PC-3 (cell line): ENCODE measurements around the gene CNTN2. TPM values are rescaled to one million over a fixed set of nuclear protein-coding genes. Genes with fewer than 3 reads are reported as not detected.

Experiments
- ATAC-seq: fragments of 200-7000 bp; cut with Tn5 transposase; 2 replicates; pipeline ENCODE4 v1.9.1; 2020; ENCODE audit warnings: mild to moderate bottlenecking, moderate library complexity
- BruUV-seq: library from RNA; stranded (reverse); fragments of 400-500 nt; replicated peaks from 2 replicates; lab custom pipeline; 2021; lab: Mats Ljungman, UMichigan
- CTCF ChIA-PET: fragments of 300-600 bp; sonication (Branson Sonifier 250); formaldehyde crosslinking; loops from one replicate; lab custom pipeline; 2022; ENCODE audit warnings: antibody characterized with exemption; lab: Charles Lee
- POLR2A ChIA-PET: fragments of 300-600 bp; sonication (Branson Sonifier 250); formaldehyde crosslinking; loops from one replicate; lab custom pipeline; 2022; ENCODE audit warnings: antibody characterized with exemption; ENCODE audit not compliant: unreplicated experiment; lab: Charles Lee
- DNase-seq: peaks from one replicate; pipeline ENCODE4 v3.0.0-alpha.2; 2015
- H2AFZ ChIP-seq: fragments of 300-600 bp; sonication (generic); 2 replicates; pipeline ENCODE4 v1.6.0; 2016; ENCODE audit warnings: antibody characterized with exemption, low read length
- H3F3A ChIP-seq: fragments of 300-600 bp; sonication (generic); one replicate; pipeline ENCODE4 v1.6.0; 2017; ENCODE audit warnings: antibody characterized with exemption, low read length, control low read depth, mild to moderate bottlenecking; ENCODE audit not compliant: unreplicated experiment
- H3K27ac ChIP-seq: fragments of 300-600 bp; sonication (generic); 2 replicates; pipeline ENCODE4 v1.5.1; 2016; ENCODE audit warnings: mild to moderate bottlenecking, low read length
- H3K27me3 ChIP-seq: fragments of 300-600 bp; sonication (generic); 2 replicates; pipeline ENCODE4 v1.6.1; 2016; ENCODE audit warnings: low read length, mixed read lengths
- H3K36me3 ChIP-seq: fragments of 300-600 bp; sonication (generic); 2 replicates; pipeline ENCODE4 v1.6.1; 2016; ENCODE audit warnings: low read depth, mixed run types, low read length, mixed read lengths
- H3K4me1 ChIP-seq: fragments of 300-600 bp; sonication (generic); 2 replicates; pipeline ENCODE4 v1.5.1; 2016; ENCODE audit warnings: low read length; ENCODE audit not compliant: insufficient read depth
- H3K4me2 ChIP-seq: fragments of 300-600 bp; sonication (generic); 2 replicates; pipeline ENCODE4 v1.6.0; 2016; ENCODE audit warnings: low read length
- H3K4me3 ChIP-seq: fragments of 300-600 bp; sonication (generic); 2 replicates; pipeline ENCODE4 v1.5.1; 2016; ENCODE audit warnings: mild to moderate bottlenecking, low read length, mixed read lengths
- H3K79me2 ChIP-seq: fragments of 300-600 bp; sonication (generic); 2 replicates; pipeline ENCODE4 v1.6.1; 2017; ENCODE audit warnings: low read length, mixed read lengths
- H3K9ac ChIP-seq: fragments of 300-600 bp; sonication (generic); 2 replicates; pipeline ENCODE4 v1.6.0; 2016; ENCODE audit warnings: mild to moderate bottlenecking, low read length
- H3K9me2 ChIP-seq: fragments of 300-600 bp; sonication (generic); replicated peaks from 2 replicates; pipeline ENCODE4 v1.6.1; 2016; ENCODE audit warnings: mixed run types, low read length, mixed read lengths
- H3K9me3 ChIP-seq: fragments of 300-600 bp; sonication (generic); 2 replicates; pipeline ENCODE4 v1.6.1; 2016; ENCODE audit warnings: low read length, mixed read lengths
- H4K20me1 ChIP-seq: fragments of 300-600 bp; sonication (generic); 2 replicates; pipeline ENCODE4 v1.6.1; 2016; ENCODE audit warnings: low read length, mixed read lengths
- EZH2 ChIP-seq: fragments of 300-600 bp; sonication (generic); IDR thresholded peaks from one replicate; pipeline ENCODE4 v1.6.1; 2017; ENCODE audit warnings: antibody characterized with exemption, mild to moderate bottlenecking, low read length; ENCODE audit not compliant: unreplicated experiment
- EZH2phosphoT487 ChIP-seq: fragments of 300-600 bp; sonication (generic); IDR thresholded peaks from 2 replicates; pipeline ENCODE4 v1.6.1; 2018; ENCODE audit warnings: mild to moderate bottlenecking, antibody characterized with exemption, low read length, borderline replicate concordance
- intact Hi-C: fragments of 100-400 bp; cut with micrococcal nuclease; formaldehyde crosslinking; loops from 2 replicates; pipeline ENCODE4 v1.9.0; 2023
- total RNA-seq: library from RNA; depleted of rRNA; stranded (reverse); fragments of >200 nt; gene quantifications from 2 replicates; pipeline ENCODE4 v1.2.3, GENCODE V29; 2014
- TF ChIP-seq, protein P1 (sequence below): fragments of 300-600 bp; sonication (generic); conservative IDR thresholded peaks from 2 replicates; pipeline ENCODE4 v1.5.1; 2017; ENCODE audit warnings: antibody characterized with exemption, low read depth, mild to moderate bottlenecking, low read length

Gene CNTN2
- total RNA-seq, 1 experiment from 2014 or later, result 0.07 TPM

DNA sequence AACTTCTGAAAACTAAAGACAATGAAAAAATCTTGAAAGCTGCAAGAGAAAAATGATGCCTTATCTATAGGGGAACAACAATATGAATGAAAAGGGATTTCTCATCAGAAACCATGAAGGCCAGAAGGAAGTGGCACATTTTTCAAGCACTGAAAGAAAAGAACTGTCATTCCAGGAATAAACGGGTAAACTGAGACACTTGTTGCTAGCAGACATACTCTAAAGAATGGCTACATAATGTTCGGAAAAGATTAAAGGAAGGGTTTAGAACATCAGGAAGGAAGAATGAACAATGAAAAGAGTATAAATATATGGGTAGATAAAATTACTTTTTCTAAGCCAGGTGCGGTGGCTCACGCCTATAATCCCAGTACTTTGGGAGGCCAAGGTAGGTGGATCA, 64.3 kb downstream of the CNTN2 start:
- H3K9me3 ChIP-seq, result no peaks in the 10 kb centered on the region
- no peaks in the 10 kb centered on the region for H3K9me2 ChIP-seq
- 0 out of 2 replicates have a peak, but pooled peaks cover 1% of the 10 kb centered on the region for H4K20me1 ChIP-seq
- H3K79me2 ChIP-seq, result 0 out of 2 replicates have a peak, but pooled peaks cover 4% of the 10 kb centered on the region
- no peak overlapping the region for H3K4me3 ChIP-seq
- no peaks in the 10 kb centered on the region for H3F3A ChIP-seq
- no peaks in the 10 kb centered on the region for H3K27me3 ChIP-seq
- ATAC-seq, result no peak
- H3K4me2 ChIP-seq, result no peak overlapping the region
- H2AFZ ChIP-seq, result no peak overlapping the region
- H3K27ac ChIP-seq, result no peak overlapping the region
- ChIA-PET CTCF (no interaction called here), POLR2A (no interaction called here)
- no peak overlapping the region for H3K9ac ChIP-seq
- DNase-seq, result no peak
- TF ChIP-seq, protein P1, sequence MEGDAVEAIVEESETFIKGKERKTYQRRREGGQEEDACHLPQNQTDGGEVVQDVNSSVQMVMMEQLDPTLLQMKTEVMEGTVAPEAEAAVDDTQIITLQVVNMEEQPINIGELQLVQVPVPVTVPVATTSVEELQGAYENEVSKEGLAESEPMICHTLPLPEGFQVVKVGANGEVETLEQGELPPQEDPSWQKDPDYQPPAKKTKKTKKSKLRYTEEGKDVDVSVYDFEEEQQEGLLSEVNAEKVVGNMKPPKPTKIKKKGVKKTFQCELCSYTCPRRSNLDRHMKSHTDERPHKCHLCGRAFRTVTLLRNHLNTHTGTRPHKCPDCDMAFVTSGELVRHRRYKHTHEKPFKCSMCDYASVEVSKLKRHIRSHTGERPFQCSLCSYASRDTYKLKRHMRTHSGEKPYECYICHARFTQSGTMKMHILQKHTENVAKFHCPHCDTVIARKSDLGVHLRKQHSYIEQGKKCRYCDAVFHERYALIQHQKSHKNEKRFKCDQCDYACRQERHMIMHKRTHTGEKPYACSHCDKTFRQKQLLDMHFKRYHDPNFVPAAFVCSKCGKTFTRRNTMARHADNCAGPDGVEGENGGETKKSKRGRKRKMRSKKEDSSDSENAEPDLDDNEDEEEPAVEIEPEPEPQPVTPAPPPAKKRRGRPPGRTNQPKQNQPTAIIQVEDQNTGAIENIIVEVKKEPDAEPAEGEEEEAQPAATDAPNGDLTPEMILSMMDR, result no peak
- TF ChIP-seq EZH2, result no peak
- TF ChIP-seq EZH2phosphoT487, result no peak
- no TSS peak for BruUV-seq
- intact Hi-C loops, result no loop called here
- H3K4me1 ChIP-seq, result no peaks in the 10 kb centered on the region
- H3K36me3 ChIP-seq, result peaks cover 59% of the 10 kb centered on the region

DNA sequence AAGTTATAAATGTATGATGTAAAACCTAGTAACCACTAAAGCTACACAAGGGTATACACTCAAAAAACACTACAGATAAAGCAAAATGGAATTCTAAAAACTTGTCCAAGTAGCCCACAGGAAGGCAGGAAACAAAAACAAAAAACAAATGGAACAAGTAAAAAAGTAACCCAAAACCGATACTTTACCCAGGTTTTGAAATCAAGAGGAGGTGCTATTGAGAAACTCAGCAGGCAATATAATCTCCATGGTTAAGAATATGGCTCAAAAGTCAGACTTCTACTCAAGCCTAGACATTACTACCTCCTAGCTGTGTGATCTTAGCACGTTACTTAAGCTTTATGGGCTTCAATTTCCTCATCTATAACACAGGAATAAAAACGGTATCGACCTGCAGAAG, 65.5 kb downstream of the CNTN2 start:
- Histone ChIP-seq H3K9me3 (no peaks in the 10 kb centered on the region), H3K36me3 (peaks cover 60% of the 10 kb centered on the region), H3K4me3 (no peak overlapping the region), H3K79me2 (0 out of 2 replicates have a peak, but pooled peaks cover 4% of the 10 kb centered on the region), H4K20me1 (0 out of 2 replicates have a peak, but pooled peaks cover 4% of the 10 kb centered on the region), H3K9me2 (no peaks in the 10 kb centered on the region), H3K4me1 (no peaks in the 10 kb centered on the region), H3K4me2 (no peak overlapping the region), H2AFZ (no peak overlapping the region), H3K9ac (no peak overlapping the region), H3F3A (no peaks in the 10 kb centered on the region), H3K27ac (no peak overlapping the region), H3K27me3 (no peaks in the 10 kb centered on the region)
- ATAC-seq, result no peak
- BruUV-seq, result no TSS peak
- intact Hi-C loops, result no loop called here
- TF ChIP-seq, protein P1, result no peak
- TF ChIP-seq EZH2 (no peak), EZH2phosphoT487 (no peak)
- no peak for DNase-seq
- ChIA-PET CTCF (no interaction called here), POLR2A (no interaction called here)

DNA sequence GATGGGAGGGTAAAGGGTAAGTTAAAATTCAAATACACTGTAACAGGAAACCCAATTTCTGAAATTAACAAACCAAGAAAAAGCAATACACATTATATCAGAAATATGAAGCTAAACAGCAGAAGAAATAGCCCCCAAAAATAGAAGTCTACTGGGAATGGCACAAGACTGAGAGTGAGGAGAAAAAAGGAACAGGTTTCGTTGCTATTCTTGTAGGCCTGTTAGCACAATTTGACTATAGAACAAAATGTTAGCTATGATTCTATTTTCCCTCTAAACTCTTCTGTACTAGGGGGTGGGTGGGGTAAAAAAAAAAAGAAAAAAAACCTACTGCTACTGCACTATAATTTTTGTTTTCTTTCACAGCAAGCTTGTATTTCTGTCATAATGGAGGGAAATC, 66.3 kb downstream of the CNTN2 start:
- peaks cover 60% of the 10 kb centered on the region for H3K36me3 ChIP-seq
- ChIA-PET CTCF (interaction anchor here (0.7 kb wide), 1 partner anchor 302 kb away, joined by 3 read pairs; no protein-coding TSS in a partner anchor), POLR2A (interaction anchor here (0.6 kb wide), 1 partner anchor 26 kb away, joined by 15 read pairs; no protein-coding TSS in a partner anchor)

More for the DNA sequence above, 66.3 kb downstream of the CNTN2 start:
- H3K4me3 ChIP-seq, result no peak overlapping the region
- ATAC-seq (no peak), DNase-seq (no peak)
- TF ChIP-seq, protein P1, result no peak
- no peak for TF ChIP-seq EZH2
- H4K20me1 ChIP-seq, result 0 out of 2 replicates have a peak, but pooled peaks cover 4% of the 10 kb centered on the region
- H3K9me3 ChIP-seq, result no peaks in the 10 kb centered on the region
- H3F3A ChIP-seq, result no peaks in the 10 kb centered on the region
- no peaks in the 10 kb centered on the region for H3K9me2 ChIP-seq
- no peak overlapping the region for H3K4me2 ChIP-seq
- no peaks in the 10 kb centered on the region for H3K27me3 ChIP-seq
- H3K9ac ChIP-seq, result no peak overlapping the region
- intact Hi-C loops, result no loop called here
- 0 out of 2 replicates have a peak, but pooled peaks cover 4% of the 10 kb centered on the region for H3K79me2 ChIP-seq
- H2AFZ ChIP-seq, result no peak overlapping the region
- no peak overlapping the region for H3K27ac ChIP-seq
- BruUV-seq, result no TSS peak
- H3K4me1 ChIP-seq, result no peaks in the 10 kb centered on the region
